ENCODE measurements around the gene HLA-DRB1.
"Not testable (repeated sequence)": the region's sequence is repeated elsewhere in the genome, so short reads cannot be mapped to it uniquely, and the experiment has no call there.

Gene HLA-DRB1

DNA sequence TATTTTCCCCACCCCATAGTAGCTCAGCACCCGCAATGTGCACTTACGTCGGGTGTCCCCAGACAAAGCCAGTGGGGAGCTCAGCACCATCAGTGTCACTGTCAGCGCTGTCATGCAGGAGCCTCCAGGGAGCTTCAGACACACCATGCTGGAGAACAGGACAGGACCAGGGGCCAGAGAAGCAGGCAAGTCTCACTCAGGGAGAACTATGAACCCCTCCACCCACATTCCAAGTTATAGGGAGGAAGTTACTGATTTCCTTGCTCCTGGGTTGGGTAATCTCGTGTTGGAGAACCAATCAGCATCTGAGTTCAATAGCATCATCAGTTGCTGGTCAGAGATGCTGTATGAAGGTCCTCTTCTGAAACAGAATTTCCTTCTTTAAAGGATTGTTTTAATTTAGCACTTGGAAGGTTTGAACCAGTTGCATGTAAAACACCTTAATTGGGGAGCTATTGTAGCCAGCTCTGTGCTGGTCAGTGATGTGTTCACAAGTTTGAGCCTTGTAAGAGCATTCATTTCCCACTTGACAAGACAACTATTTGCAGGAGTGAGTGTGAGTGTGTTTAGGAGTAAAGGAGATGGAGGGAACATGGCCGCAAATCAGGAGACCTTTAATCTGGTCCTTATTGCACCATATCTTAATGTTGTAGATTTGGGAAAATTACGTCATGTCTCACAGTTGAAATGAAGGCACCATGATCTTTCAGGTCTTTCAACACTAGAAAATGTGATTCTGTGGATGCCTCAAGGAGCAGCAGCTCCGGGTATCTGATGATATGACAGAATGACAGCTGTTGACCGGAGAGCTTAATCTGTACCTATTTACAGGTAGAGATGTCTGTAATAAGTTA, at the start of gene HLA-DRB1:
Gene HLA-DRB1, minus strand, starts transcription at position 253 of the 854 bp plus-strand sequence. Its CDS starts 106 bp downstream, at position 147.
- no peak for DNase-seq

DNA sequence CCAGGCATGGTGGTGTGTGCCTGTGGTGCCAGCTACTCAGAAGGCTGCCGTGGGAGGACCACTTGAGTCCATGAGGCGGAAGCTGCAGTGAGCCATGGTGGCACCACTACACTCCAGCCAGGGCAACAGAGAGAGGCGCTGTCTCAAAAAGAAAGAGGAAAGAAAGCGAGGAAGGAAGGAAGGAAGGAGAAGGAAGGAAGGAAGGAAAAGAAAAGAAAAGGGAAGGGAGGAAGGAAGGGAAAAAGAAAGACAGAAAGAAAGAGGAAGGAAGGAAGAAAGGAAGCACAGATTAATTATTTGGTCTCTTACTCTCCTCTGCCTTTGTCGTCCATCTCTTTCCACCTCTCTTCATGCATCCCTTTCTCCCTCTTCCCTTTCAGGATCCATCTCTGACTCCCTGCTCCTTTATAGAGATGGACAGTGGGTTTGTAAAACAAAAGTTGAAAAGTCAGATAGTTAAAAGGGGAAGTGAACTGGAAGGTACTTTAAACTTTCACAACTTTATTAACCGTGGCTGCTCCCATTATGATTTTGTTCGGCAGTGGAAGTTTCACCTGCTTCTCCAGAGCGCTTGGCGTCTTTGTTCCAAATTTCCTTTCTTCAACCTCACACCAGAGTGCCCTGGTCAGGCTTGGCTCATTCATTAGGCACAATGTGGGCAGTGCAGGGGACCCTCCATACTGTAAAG, 49.0 kb upstream of the HLA-DRB1 start:
- DNase-seq = no peak

DNA sequence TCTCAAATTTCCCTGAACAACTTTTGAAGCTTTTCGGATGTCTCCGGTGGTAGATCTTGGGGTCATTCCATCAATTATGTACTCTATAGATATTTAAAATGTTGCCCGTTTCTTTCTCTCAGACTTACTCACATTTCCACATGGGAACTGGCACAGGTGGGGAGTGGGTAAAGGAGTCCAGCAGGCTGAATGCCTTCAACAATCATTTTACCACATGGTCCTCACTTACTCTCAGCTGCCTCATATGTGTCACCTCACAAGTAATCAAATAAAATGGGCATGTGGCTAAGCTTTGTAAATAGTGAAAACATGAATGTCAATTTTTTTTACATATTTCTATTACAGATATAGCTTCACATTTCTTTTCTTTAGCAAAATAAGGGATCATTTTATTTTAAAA, 48.2 kb upstream of the HLA-DRB1 start:
- no peak for DNase-seq

DNA sequence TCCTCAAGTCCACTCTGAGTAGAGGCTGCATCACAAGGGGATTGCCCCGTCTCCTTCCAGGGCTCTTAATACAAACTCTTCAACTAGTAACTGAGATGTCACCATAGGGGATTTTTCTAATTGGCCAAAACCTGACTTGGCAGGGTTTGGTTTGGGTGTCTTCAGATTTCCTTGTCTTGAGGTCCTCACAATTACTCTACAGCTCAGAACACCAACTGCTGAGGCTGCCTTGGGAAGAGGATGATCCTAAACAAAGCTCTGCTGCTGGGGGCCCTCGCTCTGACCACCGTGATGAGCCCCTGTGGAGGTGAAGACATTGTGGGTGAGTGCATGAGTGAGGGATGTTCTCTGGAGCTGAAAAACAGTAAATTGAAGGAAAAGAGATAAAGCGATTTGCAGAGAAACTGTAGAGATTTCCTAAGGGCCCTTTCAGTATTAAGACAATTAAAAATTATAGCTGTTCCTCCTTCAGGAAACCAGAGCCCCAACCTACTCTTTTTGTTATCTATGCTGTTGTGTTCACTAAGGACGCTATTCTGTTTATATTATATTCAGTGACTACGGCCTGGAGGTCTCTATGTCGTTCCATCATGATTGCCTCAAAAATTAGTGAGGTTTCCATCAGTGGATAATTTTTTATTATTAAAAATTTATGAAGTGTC, 47.7 kb upstream of the HLA-DRB1 start, which contains the start of gene HLA-DQA1:
Gene HLA-DQA1, plus strand, starts transcription at position 188 of the 662 bp plus-strand sequence. Its CDS starts 53 bp downstream, at position 241.
- DNase-seq = no peak

DNA sequence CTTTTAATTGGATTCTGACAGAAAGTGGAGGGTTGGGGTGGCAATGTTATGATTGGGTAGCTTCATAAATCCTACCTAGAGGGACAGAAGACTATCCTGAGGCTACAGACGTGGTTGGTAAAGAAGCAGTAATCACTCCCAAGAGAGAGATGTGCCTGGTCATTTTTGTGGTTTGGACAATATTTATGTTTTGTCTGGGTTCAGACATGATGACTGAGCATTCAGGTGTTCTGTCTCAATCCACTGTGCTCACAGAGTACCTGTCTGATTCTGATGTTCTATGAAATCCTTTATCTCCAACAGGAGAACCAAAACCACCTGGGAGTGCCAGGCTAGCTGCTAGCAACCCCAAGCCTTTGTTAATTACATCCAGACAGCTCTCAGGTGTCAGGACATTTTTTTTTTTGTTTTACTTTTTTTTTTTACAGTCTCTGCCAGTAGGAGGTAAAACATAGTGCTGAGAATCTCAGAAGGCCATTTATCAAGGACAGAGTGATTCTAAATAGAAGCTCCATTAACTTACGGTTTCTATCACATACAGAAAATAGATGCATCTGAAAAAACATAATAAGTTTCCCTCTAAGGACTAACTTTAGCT, 46.0 kb upstream of the HLA-DRB1 start:
- DNase-seq = no peak

DNA sequence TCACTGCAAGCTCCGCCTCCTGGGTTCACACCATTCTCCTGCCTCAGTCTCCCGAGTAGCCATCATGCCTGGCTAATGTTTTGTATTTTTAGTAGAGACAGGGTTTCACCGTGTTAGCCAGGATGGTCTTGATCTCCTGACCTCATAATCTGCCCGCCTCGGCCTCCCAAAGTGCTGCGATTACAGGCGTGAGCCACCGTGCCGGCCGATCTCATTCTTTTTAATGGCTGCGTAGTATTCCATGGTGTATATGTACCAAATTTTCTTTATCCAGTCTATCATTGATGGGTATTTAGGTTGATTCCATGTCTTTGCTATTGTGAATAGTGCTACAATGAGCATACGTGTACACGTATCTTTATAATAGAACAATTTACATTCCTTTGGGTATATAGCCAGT, 40.1 kb upstream of the HLA-DRB1 start:
- DNase-seq = not testable (repeated sequence)

DNA sequence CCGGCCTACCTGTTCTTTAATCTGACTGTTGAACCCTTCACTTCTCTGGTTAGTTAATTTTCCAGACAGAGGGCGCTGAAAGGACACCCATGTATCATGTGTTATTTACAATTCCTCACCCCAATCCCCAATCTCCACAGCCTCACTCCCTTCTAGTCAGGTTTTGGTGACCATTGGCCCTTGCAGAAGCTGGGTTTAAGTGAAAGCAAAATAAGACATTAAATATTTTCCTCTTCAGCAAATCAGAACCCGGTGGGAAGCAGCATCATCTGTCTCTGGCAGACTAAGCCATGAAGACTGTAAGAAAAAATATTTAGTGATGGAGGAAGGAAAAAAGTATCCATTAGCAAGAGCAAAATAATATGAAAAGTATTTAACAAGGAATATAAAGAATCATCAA, 38.2 kb upstream of the HLA-DRB1 start:
- no peak for DNase-seq

DNA sequence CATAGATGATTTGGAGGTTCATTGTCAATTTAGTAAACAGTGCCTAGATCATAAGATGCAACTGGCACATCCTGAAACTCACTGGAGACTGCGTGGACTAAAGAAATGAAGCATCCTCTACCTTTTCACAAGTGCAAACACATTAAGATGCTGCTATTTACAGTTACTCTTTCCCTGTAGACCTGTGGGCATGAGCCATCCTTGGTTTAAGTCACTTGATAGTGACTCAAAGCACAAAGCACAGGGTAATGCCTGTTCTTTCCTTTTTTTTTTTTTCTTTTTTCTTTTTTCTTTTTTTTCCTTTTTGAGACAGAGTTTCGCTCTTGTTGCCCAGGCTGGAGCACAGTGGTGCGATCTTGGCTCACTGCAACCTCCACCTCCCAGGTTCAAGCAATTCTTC, 37.6 kb upstream of the HLA-DRB1 start:
- no peak for DNase-seq

DNA sequence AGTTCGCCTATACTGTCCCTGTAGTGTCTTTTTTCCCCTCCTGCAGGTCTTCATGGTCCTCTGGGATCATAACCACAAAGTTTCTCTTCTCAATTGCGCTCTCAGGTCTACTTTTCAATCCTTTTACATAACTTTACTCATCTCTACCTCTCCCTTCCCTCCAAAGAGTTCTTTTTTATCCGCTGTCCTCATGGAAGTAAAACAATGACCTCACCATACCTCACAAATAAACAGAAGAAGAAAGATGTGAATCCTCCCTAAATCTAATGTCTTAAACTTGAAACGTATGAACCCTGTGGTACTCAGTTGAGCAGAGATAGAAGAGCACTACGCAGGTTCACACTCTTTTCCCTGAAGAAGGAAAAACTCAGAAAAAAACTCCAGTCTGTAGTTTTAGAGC, 35.5 kb upstream of the HLA-DRB1 start:
- no peak for DNase-seq

DNA sequence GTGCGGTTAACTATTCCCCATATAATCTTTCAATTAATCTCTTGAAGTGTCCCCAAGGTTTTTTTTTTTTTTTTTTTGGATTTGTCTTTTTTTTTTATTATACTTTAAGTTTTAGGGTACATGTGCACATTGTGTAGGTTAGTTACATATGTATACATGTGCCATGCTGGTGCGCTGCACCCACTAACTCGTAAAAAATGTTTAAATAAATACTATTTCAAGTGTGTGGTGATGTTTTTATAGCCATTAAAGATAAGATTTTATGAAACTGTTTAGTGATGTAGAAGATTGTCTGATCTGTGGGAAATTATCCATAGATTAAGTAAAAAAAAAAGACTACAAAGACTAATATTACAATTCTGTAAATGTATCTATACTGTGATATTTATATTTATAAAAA, 34.9 kb upstream of the HLA-DRB1 start:
- no peak for DNase-seq

DNA sequence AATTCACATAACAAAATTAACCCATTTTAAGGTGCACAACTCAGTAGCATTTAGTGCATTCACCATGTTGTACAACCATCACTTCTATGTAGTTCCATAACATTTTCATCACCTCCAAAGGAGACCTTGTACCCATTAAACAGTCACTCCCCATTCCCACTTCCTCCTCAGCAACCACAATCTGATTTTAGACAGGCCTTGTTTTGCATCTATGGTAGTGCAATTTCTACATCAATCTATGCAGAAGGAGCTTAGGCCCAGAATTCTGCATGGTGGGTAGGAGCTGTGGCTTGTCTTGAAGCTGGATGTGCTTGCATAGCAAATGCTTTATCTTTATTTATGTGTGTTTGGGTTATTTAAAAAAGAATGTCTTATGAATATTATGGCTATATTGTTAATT, 34.0 kb upstream of the HLA-DRB1 start:
- DNase-seq = no peak

DNA sequence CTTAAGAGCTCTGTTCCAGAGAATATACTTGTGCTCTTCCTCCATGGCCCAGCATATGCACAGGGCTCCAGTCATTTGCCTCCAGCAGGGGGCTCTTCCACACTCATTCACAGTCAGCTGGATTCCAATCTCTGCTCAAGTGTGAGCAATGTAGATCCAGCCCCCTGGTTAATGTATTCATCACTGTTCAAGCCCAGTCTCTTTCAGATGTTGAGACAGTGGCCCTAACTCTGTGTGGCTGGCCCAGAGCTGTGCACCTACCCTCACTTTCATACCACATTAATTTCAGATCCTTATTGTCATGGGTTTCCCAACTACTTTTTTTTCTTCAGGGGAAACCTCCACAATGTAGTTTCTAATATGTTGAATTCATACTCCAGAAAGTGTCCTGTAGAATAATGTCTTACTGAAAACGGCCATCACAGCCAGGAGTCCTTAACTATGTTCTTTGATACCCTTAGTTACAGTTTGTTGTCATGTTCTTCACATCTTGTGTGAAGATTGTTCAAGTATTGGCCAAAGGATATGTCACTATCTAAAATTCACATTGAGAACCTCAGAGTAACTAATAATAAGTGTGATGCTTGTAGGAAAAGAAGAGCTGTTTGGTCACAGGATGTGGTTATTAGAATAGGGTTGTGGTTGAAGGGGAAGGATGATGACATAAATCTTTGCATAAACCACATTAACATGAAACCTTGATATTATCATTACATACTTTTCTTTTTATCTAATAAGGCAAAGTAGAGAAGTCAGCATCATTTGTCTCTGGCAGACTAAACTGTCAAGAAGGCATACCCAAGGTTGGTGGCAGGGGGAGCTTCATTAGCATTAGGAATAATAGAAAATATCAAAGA, 33.1 kb upstream of the HLA-DRB1 start:
- DNase-seq = no peak

DNA sequence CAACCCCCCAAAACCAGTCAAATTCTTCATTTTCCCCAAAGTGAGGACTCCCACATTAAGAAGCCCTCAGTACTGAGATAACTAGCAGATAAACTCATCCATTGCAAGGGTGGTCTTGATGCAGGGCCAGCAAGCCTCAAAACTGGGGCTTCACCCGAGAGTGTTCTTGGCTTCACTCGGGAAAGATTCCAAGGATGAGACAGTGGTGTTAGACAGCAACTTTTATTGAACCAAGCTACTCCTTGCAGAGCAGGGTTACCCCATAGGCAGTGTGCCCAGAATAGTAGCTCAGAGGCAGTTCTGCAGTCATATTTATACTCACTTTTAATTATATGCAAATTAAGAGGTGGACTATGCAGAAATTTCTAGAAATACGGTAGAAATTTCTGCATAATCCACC, 31.7 kb upstream of the HLA-DRB1 start:
- DNase-seq = no peak

DNA sequence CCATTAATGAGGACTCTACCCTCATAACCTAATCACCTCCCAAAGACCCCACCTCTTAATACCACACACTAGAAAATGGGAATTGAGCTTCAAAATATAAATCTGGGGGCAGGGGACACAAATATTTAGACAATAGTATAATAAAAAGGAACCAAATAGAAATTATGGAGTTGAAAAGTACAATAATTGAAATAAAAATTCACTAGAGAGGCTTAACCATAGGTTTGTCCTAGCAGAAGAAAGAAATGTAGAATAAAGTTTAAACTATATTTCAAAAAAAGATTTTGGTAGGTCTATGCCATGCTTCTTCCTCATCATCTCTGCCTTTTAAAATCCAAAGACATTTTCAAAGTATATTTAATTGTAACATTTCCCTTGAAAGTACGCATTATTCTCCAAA, 28.1 kb upstream of the HLA-DRB1 start:
- no peak for DNase-seq

DNA sequence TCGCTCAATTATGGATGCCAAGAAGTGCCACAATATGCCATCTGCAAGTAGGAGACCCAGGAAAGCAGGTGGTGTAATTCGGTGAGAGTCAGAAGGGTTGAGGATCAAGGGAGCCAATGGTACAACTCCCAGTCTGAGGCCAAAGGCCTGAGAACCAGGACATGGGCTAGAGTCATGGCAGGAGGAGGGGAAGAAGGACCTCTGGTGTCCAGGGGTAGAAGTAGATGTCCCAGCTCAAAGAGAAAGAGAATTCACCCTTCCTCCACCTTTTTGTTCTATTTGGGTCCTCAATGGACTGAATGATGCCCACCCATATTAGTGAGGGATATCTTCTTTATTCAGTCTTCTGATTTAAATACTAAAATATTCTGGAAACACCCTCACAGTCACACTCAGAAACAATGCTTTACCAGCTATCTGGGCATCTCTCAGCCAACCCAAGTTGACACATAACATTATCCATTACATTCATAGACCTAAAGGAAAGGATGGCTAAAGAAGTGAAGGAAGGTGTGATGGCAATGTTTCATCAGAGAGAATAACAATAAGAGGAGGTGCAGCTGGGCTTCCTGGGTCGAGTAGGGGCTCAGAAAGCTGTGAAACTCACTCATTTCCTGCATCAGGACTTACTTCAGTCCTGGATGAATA, 26.4 kb upstream of the HLA-DRB1 start:
- DNase-seq = no peak

DNA sequence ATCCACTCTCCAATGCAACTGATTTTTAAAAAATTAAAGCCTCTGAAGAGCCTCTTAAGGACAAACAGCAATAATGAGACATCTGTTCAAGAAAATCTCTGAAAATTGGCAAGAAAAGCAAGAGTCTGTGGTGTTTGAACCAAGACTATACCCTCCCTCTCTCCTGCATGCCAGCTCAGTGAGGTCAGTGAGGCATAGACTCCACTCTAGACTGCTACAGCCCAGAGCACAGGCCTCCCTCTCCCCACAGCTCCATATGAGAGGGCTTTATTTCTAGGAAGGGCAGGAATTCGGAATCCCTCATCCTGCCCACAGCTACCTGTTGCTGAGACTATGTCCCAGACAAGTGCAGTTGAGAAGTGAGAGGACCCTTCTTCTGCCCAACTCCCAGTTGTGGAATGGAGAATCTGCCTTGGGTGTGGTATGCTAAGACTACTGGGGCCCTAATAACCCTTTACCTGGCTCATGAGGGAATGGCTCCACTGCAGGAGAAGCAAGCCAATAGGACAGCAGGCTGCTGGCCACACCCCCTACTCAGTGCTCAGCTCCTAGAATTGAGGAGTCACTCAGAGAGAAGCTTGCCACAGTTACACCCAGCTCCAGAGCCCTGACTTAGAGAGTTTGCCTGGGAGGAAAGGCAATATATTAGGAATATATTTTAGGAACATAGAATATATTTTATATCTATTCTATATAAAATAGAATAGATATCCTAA, 24.9 kb upstream of the HLA-DRB1 start:
- no peak for DNase-seq

DNA sequence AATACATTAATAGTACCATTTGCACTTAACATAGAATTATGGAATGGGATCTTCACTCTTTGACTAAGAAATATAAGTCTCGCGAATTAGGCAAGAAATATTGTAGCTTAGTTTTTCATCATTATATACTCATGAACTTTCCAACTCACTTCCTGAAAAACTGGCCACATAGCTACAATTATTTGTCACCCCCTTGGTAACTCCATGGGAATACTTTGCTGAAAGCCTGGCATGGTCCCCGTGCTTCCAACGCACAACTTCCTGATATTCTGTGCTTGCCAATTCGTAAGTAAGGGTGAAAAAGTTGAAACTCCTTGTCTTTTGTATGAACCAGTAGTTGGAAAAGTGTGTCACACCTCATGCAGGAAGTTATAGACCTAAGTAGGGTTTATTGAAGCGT, 23.8 kb upstream of the HLA-DRB1 start:
- DNase-seq = no peak

DNA sequence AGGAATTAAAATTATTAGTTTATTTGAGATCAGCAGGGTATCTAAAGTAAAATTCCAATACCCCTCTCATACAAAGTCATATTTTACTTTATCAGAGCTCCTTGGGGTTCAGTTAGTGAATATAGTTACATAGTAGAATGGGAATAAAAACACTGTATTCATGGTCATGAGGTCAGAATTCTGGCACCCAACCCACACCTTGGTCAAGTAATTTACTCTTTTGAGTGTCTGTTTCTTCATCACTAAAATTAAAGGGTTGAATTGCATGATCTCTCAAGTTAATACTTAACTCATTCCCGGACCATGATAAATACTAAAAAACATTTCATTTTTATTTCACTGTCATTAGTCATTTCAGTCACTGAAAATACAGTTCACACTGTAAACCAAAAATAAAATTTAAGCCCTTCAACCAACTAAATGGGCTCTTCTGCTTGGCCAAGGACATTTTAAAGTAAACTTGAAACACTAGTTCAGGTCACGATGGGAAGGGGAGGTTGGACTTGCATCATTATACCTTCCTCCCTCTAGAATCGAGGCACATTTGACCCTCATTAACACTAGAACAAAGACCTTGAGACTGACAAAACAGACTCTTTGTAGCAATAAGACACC, 21.1 kb upstream of the HLA-DRB1 start:
- DNase-seq = no peak

DNA sequence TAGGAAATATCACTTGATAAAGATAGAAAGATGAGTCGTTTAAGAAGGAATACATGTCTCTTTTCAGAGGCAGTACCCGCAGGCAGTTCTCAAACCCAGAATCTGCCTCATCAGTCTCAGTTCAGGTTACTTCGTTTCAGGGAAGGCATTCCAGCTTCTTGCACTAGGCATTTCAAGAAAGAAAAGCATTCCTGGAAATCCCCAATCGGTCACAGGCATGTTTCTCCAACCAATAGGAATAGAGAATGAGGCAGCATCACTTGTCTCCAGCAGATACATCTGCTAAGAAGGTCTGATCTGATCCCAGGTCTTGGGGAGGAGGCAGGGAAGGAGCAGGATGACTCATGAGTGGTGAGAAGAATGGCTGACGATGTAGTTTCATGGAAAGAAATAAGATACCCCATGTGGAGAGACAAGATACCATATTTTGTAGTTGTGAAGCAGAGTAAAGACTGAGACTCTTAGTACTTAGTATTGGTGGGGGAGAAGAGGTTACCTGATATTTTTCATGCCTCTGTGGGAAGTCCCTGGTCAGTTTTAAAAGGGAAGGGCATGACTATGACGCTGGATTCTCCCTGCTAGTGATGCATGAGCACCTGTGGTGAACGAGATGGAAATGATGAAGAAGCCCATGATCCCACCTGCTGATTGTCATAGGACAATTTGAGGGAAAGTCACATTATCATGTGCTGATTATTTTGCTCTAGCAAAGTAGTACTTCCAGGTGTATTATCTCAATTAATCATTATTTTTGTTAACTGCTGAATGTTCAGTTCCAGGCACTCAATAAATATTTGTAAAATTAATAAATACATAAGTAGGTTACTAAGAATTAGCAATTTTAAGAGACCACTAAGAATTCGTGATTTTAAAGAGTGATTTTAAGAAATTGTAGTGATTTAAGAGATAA, 20.3 kb upstream of the HLA-DRB1 start:
- DNase-seq = no peak

DNA sequence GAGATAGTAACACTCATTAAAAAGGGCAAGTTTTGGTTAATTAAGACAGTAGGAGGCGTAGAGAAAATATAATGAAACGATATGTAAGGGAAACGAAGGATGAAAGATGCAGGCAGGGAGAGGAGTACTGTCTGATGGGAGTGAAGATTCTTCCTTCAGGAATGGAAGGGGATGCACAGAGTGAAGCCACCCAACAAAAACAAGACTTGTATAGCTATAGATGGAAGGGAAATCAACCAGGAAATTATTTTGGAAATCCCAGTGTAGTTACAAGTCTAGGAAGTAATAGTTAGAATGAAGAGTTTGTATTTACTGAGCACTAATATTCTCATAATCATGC, 19.7 kb upstream of the HLA-DRB1 start:
- no peak for DNase-seq
